CD4-positive, alpha-beta T cell treated with Interleukin-21 for 1 hour (primary cell): ENCODE results near the gene MXRA7.
A peak's percentile ranks its signal among the peaks of the same experiment; 100 is the strongest.

Source experiments
- DNase-seq: peaks from one replicate; pipeline ENCODE4 v3.0.0-alpha.2; 2020

Gene MXRA7

DNA sequence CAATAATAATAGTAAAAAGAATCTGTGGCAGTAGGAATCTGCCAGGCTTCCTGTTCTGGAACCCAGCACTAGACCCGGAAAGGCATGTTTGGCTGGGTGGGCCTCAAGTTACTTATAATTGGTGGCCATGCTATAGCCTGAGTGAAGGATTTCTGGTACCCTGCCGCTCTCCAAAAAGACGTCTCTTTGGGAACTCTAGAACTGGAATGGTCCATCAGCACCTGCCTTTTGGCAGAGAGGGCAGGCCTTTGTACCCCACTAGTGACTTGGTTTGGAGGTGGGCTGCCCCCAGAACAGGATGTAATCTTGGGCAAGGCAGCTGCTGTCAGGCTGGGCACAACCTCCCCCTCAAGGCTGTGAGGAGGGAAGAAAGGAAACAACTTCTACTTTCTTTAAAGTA lies 37.9 kb downstream of the MXRA7 start:
- DNase-seq: no peak

DNA sequence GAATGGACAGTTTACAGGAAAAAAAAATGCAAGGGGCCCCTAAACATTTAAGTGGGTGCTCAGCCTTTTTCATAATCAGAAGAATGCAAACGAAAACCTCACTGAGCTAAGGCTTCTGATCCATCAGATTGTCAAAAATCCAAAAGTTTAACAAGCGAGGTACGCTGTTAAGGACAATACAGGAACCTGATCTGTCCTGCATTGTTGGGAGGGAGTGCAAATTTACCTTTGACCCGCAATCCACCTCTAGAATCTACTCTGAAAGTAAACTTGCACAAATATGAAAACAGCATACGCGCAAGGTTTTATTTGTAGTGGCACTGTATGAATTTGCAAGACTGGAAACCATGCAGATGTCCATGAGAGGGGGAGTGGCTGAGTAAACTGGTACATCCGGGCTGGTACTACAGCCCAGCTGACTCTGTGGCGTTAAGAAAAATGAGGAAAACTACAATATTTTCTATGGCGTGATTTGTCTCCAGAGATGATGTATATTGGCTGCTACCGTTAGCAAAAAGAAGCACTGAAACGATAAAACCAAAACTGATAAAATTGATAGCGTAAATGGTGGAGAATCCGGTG lies 38.4 kb downstream of the MXRA7 start:
- DNase-seq: no peak

DNA sequence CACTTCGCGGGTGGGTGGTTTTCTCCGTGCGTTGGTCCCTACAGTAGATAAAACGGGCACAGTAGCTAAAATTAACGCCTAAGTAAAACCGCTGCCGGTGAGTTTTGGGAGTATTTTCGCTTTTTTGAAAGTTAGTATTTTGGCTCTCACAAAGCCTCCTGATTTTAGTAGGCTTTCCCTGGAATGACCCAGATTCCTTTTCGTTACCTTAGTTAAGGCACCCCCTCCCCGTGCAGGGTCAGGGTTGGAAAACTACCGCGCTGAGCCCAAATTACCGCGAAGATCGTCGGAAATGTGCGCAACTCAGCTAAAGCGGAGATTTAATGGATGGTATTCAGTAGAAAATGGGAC lies 38.9 kb downstream of the MXRA7 start:
- DNase-seq: no peak

DNA sequence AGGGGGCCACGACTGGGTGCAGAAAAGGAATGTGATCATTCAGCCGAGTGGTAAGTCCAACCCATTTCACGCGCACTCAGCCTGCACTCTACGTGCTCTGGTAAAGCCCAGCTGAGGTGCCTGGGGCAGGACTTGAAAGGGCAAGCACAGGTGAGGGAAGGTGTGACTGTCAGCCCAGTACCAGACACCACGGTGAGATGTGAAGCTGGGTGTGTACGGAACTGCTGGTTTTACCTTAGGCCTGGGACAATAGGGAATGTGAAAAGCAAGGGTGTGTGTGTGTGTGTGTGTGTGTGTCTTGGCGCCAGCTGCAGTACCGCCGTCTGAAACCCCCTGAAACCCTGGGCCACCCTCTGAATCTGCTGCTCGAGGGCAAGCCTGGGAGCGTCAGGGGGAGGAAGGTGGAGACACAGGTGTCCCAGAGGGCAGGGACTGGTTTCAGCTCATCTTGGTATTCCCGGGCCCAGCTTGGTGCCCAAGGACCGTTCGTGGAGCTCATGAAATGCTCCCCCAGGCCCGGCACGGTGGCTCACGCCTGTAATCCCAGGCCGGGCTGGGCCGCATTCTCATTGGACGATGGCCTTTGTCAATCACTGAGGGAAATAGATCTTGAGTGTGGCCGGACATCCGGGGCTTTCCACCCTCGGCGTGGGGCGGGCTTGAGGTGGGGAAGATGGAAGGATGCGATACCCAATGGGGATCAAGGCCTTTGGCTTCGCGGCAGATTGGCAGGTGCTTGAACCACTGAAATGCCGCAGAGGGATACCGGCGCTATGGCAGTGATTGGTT lies 39.4 kb downstream of the MXRA7 start:
- DNase-seq: peak; percentile 100

DNA sequence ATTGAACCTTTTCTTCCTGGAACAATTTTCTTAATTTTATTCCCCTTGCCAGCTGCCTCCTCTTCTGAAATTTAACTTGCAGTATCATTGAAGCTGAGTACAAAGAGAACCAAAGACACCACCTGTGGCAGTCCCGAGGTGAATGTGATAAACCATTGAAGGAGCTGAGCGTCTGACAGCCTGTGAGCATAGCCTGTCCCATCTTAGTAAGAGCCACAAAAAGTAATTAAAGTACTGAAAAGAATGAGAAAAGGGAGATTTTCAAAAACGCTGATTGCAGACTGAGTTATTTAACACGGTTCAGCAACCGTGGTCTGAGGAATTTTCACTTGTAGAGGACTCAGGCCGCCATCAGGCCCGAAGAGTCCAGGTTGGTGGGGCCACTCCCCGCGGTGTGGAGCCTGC lies 40.0 kb downstream of the MXRA7 start:
- DNase-seq: no peak

DNA sequence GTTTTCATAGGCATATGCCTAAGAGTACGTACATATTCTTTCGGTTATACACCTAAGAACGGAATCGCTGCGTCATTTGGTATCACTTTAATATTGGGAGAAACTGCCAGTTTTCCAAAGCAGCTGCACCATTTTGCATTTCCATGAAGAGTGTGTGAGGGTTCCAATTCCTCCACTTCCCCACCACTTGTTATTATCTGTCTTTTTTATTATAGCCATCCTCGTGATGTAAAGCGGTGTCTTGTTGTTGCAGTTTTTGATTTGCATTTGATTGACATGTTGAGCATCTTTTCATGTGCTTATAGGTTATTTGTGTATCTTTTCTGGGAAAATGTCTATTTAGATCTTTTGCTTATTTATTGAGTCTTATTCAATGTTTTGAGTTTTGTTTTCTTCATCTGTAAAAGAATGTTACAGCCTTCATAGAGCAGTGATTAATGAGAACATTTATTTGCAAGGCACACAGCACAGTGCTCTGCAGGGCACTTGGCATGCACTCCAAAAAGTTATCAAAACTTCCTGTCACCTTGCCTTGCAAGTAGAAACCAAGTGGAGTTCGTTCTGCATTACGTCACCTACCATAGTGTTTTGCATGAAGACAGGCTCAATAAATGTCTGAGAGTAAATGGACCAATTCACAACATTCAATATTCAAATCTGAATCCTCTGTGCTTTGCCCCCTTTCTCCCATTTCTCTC lies 40.6 kb downstream of the MXRA7 start:
- DNase-seq: no peak

- DNase-seq: no peak
These were observed 42.8 kb downstream of the MXRA7 start for GRCh38 chr17:76667786-76668453.

- no peak for DNase-seq
These were observed 43.3 kb downstream of the MXRA7 start for GRCh38 chr17:76667491-76667755.

DNA sequence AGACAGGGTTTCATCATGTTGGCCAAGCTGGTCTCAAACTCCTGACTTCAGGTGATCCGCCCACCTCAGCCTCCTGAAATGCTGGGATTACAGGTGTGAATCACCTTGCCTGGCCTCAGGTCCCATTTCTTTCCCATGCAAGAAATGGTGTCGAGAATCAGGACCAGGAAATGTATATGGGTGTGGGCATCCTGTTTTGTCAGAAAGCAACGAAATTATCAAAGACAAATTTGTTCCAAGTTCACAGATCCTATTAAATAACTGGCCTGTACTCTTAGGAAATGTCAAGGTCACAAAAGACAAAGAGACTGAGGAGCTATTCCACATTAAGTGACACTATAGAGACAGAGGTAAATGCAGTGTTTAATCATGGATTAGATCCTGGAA lies 50.1 kb downstream of the MXRA7 start:
- no peak for DNase-seq

GRCh38 chr17:76659928-76660655 lies 50.7 kb downstream of the MXRA7 start:
- DNase-seq: peak; percentile 47

- DNase-seq: peak; percentile 20
These were observed 52.5 kb downstream of the MXRA7 start for GRCh38 chr17:76658242-76658662.

DNA sequence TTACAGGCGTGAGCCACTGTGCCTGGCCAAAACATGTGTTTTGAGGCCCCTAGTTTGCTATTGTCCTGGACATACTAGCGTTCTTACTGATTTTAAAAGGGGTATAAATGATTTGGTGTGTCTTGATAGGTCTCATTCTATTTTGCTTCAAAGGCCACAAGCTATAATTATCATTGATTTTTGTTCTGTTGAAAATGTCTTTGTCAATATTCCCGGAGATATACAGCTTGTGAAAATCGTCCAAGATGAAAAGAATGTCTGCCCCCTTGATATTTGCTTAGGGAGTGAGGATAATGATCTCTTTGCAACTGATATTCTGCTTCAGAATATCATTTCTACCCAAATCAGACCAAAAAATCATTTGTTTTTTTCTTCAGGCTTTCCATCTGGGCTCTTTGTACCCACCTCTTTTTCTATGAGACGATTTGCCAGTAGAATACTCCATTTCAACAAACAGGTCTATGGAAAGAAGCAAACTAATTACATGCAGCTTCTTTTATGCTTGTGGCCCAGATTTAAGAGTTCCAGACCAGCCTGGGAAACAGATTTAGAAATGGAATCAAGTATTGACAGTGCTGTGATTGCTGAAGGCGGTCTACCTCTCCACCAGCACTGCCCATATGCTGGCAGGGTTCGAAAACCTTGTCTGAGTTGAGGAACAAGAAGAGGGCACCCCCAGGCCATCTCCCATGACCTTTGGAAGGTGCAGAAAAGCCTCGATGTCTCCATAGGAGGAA lies 53.1 kb downstream of the MXRA7 start:
- DNase-seq: no peak

- DNase-seq: no peak
These were observed 56.4 kb downstream of the MXRA7 start for GRCh38 chr17:76654408-76654807.

DNA sequence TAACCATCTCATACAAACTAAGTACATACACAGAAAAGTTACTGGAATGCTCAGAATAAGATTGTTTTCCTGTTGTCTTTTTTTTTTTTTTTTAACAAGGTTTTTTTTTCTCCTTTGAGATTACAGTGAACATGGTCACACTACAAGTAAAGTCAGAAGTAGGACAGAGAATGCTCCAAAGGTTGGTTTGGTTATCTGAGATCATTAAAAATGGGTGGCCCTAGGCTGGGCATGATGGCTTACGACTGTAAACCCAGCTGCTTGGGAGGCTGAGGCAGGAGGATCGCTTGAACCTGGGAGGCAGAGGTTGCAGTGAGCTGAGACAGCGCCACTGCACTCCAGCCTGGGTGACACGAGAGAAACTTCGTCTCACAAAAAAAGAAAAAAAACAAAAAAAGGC lies 60.3 kb downstream of the MXRA7 start:
- DNase-seq: no peak

- no peak for DNase-seq
These were observed 64.1 kb downstream of the MXRA7 start for GRCh38 chr17:76646712-76647111.

GRCh38 chr17:76645481-76645880 lies 65.3 kb downstream of the MXRA7 start:
- no peak for DNase-seq

- no peak for DNase-seq
These were observed 65.8 kb downstream of the MXRA7 start for GRCh38 chr17:76644995-76645394.

- DNase-seq: peak; percentile 43
These were observed 67.1 kb downstream of the MXRA7 start, which contains the start of gene ST6GALNAC1 for GRCh38 chr17:76643553-76644148. Gene ST6GALNAC1 (minus strand): TSS chr17:76643757. CDS start chr17:76643638, 119 bp downstream.

DNA sequence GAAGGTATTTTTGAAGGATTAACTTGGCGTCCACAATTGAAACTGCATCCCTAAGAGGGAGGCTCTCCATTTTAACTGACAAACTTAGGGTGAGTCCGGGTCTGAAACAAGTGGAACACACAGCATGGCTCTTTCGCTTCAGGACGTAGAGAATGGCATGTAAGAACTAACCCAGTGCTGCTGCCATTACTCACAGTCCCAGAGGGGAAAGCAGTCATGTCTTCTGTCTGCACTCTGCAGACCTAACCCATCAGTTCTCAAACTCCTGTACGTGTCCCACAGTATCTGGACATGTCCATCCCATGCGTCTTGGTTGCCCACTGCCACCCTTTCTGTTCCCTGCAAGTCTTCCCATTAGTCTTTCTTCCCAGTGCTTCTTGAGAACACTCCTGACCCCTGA lies 67.8 kb downstream of the MXRA7 start:
- no peak for DNase-seq

DNA sequence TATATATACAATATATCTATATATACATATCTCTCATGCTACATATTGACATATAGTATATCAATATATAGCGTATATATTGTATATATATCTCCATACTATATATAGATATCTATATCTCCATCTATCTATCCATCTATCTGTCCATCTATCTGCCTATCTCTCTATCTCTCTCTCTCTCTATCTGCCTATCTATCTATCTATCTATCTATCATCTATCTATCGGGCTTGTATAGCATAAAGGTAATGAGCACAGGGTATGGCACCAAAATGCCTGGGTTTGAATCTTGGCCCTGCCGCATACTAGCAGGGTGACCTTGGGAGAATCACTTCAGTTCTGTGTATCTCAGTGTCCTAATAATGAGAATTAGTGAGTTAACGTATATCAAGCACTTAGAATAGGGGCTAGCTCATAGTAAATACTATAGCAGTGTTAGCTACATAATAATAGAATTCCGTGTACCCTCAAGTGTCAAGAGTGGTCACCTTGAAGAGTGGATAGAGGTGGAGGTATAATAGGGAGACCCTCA lies 68.7 kb downstream of the MXRA7 start:
- DNase-seq: no peak

GRCh38 chr17:76641501-76641900 lies 69.3 kb downstream of the MXRA7 start:
- no peak for DNase-seq
